ENCODE data around the gene DESI2. TPM values are rescaled to one million over a fixed set of nuclear protein-coding genes. Genes with fewer than 3 reads are reported as not detected.
A peak's percentile ranks its signal among the peaks of the same experiment; 100 is the strongest.

DESI2 gene
- polyA plus RNA-seq, 1 of the 3 experiments (the other 2 are of a cell fraction) = 14.0 TPM

- Histone ChIP-seq H3K9ac (peak overlapping the region; percentile 51; the same call in 1 of the 2 replicates), H3K4me3 (ENCODE audit: low read depth in 2 of 2, low read length in 1 of 2) (peak overlapping the region; percentile 66 to 99), H4K20me1 (ENCODE audit: insufficient read depth) (peaks cover 19% of the 10 kb centered on the region; the same call in 1 of the 2 replicates), H3K9me2 (no peaks in the 10 kb centered on the region), H3K4me1 (ENCODE audit: control insufficient read depth in 1 of 2, insufficient read depth in 2 of 2, low read depth in 1 of 2, low read length in 1 of 2) (peaks cover 16 to 17% of the 10 kb centered on the region in 2 experiments; a peak in 3 of 4 replicates), H3K79me2 (ENCODE audit: insufficient read depth) (peaks cover 39% of the 10 kb centered on the region), H3K36me3 (replicated peaks in 1 of 2; ENCODE audit: control insufficient read depth in 1 of 2, insufficient read depth in 2 of 2, low read length in 1 of 2) (peaks cover 5 to 7% of the 10 kb centered on the region in 2 experiments), H2AFZ (ENCODE audit: low read depth) (peak overlapping the region; percentile 90), H3F3A (replicated peaks; ENCODE audit: insufficient read depth) (no peaks in the 10 kb centered on the region), H3K27ac (ENCODE audit: low read depth in 2 of 2, low read length in 1 of 2) (peak overlapping the region in 1 of 2 experiments; percentile 82; a peak in 2 of 4 replicates), H3K27me3 (ENCODE audit: insufficient read depth) (no peaks in the 10 kb centered on the region), H3K4me2 (peak overlapping the region; percentile 76), H3K9me3 (no peaks in the 10 kb centered on the region)
- WGBS (ENCODE audit: low lambda C conversion rate) = 49% methylated on average over 15 of the region's 15 CpGs
- no peak for DNase-seq
- ChIA-PET POLR2A (interaction anchor here (0.6 to 1.4 kb wide), 4 partner anchors 11 to 183 kb away, joined by 3 read pairs; no protein-coding TSS in a partner anchor), CTCF (interaction anchor here (0.6 to 1.6 kb wide), 4 partner anchors 13 to 181 kb away, joined by 3 to 5 read pairs (median 4); no protein-coding TSS in a partner anchor)
- no peak for TF ChIP-seq SMC3 (IDR thresholded peaks at IDR 0.05; ENCODE audit: low read depth, low read length)
- no peak for TF ChIP-seq IRF3 (IDR thresholded peaks at IDR 0.05; ENCODE audit: low read depth, low read length)
- no peak for TF ChIP-seq MAX (IDR thresholded peaks at IDR 0.05; ENCODE audit: low read depth)
- TF ChIP-seq NFIC (IDR thresholded peaks at IDR 0.05; ENCODE audit: borderline replicate concordance) = no peak
- TF ChIP-seq USF2 (IDR thresholded peaks at IDR 0.05; ENCODE audit: borderline replicate concordance, low read depth, low read length) = no peak
- no peak for TF ChIP-seq JUND (IDR thresholded peaks at IDR 0.05)
Measured at GRCh38 chr1:244651956-244652622, 837 bp upstream of the DESI2 start.

- no peak for DNase-seq
- Histone ChIP-seq H3K9me3 (no peaks in the 10 kb centered on the region), H3K27ac (ENCODE audit: low read depth in 2 of 2, low read length in 1 of 2) (peak overlapping the region; percentile 76 to 93), H3F3A (replicated peaks; ENCODE audit: insufficient read depth) (no peaks in the 10 kb centered on the region), H3K79me2 (ENCODE audit: insufficient read depth) (peaks cover 54% of the 10 kb centered on the region), H3K4me2 (peak overlapping the region; percentile 84), H4K20me1 (ENCODE audit: insufficient read depth) (peaks cover 19% of the 10 kb centered on the region; the same call in 1 of the 2 replicates), H3K36me3 (replicated peaks in 1 of 2; ENCODE audit: control insufficient read depth in 1 of 2, insufficient read depth in 2 of 2, low read length in 1 of 2) (peaks cover 13 to 16% of the 10 kb centered on the region in 2 experiments), H3K9ac (peak overlapping the region; percentile 77), H3K4me3 (ENCODE audit: low read depth in 2 of 2, low read length in 1 of 2) (peak overlapping the region; percentile 84 to 99), H3K27me3 (ENCODE audit: insufficient read depth) (no peaks in the 10 kb centered on the region), H2AFZ (ENCODE audit: low read depth) (peak overlapping the region; percentile 50), H3K9me2 (no peaks in the 10 kb centered on the region), H3K4me1 (ENCODE audit: control insufficient read depth in 1 of 2, insufficient read depth in 2 of 2, low read depth in 1 of 2, low read length in 1 of 2) (peaks cover 16 to 20% of the 10 kb centered on the region in 2 experiments; a peak in 3 of 4 replicates)
- TF ChIP-seq TEAD4 (IDR thresholded peaks at IDR 0.05; ENCODE audit: borderline replicate concordance, insufficient read depth) = no peak
- TF ChIP-seq MAX (IDR thresholded peaks at IDR 0.05; ENCODE audit: low read depth) = no peak
- TF ChIP-seq USF2 (IDR thresholded peaks at IDR 0.05; ENCODE audit: borderline replicate concordance, low read depth, low read length) = no peak
- TF ChIP-seq YY1 (IDR thresholded peaks at IDR 0.05; ENCODE audit: low read depth) = no peak
- TF ChIP-seq MXI1 (IDR thresholded peaks at IDR 0.05; ENCODE audit: low read depth, low read length) = no peak
- no peak for TF ChIP-seq EP300 (IDR thresholded peaks at IDR 0.05; ENCODE audit: borderline replicate concordance in 1 of 2, low read depth in 1 of 2, low read length in 1 of 2)
- TF ChIP-seq SMC3 (IDR thresholded peaks at IDR 0.05; ENCODE audit: low read depth, low read length) = no peak
- no peak for TF ChIP-seq JUND (IDR thresholded peaks at IDR 0.05)
- 1% methylated on average over 12 of the region's 34 CpGs for WGBS (ENCODE audit: low lambda C conversion rate)
- POLR2A ChIA-PET = interaction anchor here (0.6 kb wide), 1 partner anchor 136 kb away, joined by 3 read pairs; no protein-coding TSS in a partner anchor
- CTCF ChIA-PET = interaction anchor here (0.7 to 1.4 kb wide), 6 partner anchors 11 to 389 kb away, joined by 3 to 5 read pairs (median 3); no protein-coding TSS in a partner anchor
Measured at GRCh38 chr1:244653439-244654107, 647 bp downstream of the DESI2 start.
